Muscle of leg (tissue), 11 donors: ENCODE data around the gene DSC2. TPM values are rescaled to one million over a fixed set of nuclear protein-coding genes. Genes with fewer than 3 reads are reported as not detected.

Experiments used
- DNase-seq: peaks from one replicate; pipeline ENCODE4 v3.0.0; 2013
- H3K27ac ChIP-seq: one replicate; pipeline ENCODE4 v1.5.1; 2013; ENCODE audit warnings: mild to moderate bottlenecking, low read length, control low read depth
- H3K27me3 ChIP-seq: one replicate; pipeline ENCODE4 v1.6.1; 2013; ENCODE audit warnings: low read length; ENCODE audit not compliant: control insufficient read depth, insufficient read depth
- H3K36me3 ChIP-seq: one replicate; pipeline ENCODE4 v1.6.1; 2013; ENCODE audit warnings: low read length; ENCODE audit not compliant: control insufficient read depth, insufficient read depth
- H3K4me1 ChIP-seq: one replicate; pipeline ENCODE4 v1.6.1; 2013; ENCODE audit warnings: low read length; ENCODE audit not compliant: control insufficient read depth, insufficient read depth
- H3K4me3 ChIP-seq: one replicate; pipeline ENCODE4 v1.5.1; 2013; ENCODE audit warnings: low read length, control low read depth
- H3K9me3 ChIP-seq: replicated peaks from 2 replicates; pipeline ENCODE4 v1.6.1; 2013; ENCODE audit warnings: low read depth, low read length; ENCODE audit not compliant: control insufficient read depth
- WGBS: methylation state at CpG from one replicate; pipeline ENCODE4 v1.1.5; 2013; ENCODE audit warnings: missing lambda C conversion rate; ENCODE audit not compliant: insufficient coverage; 5-methylcytosine and 5-hydroxymethylcytosine counted together
- polyA plus RNA-seq, 8 donors: library from polyadenylated mRNA; unstranded; fragments of 120-200 nt; gene quantifications; one replicate each; pipeline versions ENCODE4 v1.2.1 to v1.2.3, GENCODE V29; 2013; ENCODE audit warnings: inconsistent platforms in 1 of 8, low replicate concordance in 1 of 8; ENCODE audit not compliant: insufficient read length in 8 of 8, insufficient read depth in 1 of 8
- total RNA-seq: library from RNA; stranded (reverse); fragments of 120-200 nt; gene quantifications from one replicate; pipeline ENCODE4 v1.2.4, GENCODE V29; 2013

DSC2 gene
- total and polyA plus RNA-seq, 9 donors = 2.1 to 11.8 (median 3.9) TPM

DNA sequence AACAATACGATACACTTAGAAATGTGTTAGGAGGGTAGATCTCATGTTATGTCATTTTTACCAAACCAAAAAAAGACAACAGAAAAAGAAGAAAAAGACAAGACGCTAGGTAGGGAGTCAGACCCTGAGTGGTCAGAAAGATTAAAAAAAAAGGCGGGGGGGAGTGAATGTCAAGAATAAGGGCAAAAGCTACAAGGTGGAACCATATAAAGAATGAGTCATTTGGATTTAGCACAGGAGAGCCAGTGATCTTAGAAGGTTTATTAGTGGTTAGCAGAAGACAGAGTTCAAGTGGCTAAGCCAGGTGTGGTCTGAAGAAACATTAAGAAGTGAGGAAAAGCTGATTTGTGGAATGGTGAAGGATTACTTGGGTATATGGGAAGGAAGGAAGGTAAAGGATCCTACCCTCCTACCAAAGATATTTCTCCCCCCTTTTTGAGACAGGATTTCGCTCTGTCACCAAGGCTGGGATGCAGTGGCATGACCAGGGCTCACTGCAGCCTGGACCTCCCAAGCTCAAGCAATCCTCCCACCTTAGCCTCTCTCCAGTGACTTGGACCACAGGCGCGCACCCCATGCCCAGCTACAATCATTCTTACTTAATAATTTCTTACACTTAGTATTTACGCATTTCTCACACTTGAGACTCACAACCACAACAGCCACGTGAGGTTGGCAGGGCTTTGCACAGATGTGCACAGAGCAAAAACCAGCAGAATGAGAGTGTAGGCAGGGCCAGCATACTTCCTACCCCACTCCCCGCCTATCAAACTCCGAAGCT lies 2.6 kb downstream of the DSC2 start:
- peaks cover 25% of the 10 kb centered on the region for H3K27me3 ChIP-seq
- peaks cover 9% of the 10 kb centered on the region for H3K4me1 ChIP-seq
- H3K36me3 ChIP-seq = no peaks in the 10 kb centered on the region
- WGBS = 85% methylated on average over 6 of the region's 10 CpGs
- no peak overlapping the region for H3K27ac ChIP-seq
- no peaks in the 10 kb centered on the region for H3K9me3 ChIP-seq
- H3K4me3 ChIP-seq = no peak overlapping the region
- DNase-seq = peak; percentile 2

DNA sequence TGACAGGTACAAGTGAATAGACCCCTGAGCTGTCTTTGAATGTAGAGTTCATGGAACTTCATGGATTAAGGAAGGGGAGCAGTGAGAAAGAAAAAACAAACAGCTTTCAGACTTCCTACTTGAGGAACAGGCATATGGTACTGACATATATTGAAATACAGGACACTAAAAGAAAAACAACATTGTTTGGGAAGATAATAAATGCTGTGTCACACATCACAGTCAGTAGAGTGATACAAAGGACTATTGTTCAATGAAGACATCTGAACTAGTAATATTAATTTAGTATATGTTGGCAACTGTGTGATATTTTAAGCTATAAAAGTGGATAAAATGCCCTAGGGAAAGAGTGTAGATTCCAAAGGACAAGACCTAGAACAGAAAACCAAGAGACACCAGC lies 3.3 kb downstream of the DSC2 start:
- no peaks in the 10 kb centered on the region for H3K36me3 ChIP-seq
- H3K4me1 ChIP-seq = peaks cover 9% of the 10 kb centered on the region
- H3K4me3 ChIP-seq = no peak overlapping the region
- no peak for DNase-seq
- H3K9me3 ChIP-seq = no peaks in the 10 kb centered on the region
- no peak overlapping the region for H3K27ac ChIP-seq
- H3K27me3 ChIP-seq = peaks cover 25% of the 10 kb centered on the region

DNA sequence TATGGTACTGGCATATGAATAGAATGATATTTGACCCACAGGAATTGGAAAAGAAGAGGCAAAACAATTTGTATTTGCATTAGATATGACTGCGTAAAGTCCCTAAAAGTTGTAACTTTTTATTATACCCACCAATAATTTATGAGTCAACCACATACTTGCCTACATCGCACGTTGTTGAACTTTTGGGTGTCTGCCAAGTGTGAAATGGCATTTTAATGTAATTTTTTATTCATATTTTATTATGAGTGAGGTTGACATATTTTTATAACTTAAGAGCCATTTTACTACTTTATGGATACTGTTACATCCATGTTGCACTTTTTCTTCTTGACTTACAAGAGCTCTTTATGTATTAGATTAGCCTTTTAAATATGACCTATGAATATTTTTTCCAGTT lies 4.6 kb downstream of the DSC2 start:
- no CpG with 5 or more reads among the region's 3 CpGs for WGBS
- peaks cover 25% of the 10 kb centered on the region for H3K27me3 ChIP-seq

DNA sequence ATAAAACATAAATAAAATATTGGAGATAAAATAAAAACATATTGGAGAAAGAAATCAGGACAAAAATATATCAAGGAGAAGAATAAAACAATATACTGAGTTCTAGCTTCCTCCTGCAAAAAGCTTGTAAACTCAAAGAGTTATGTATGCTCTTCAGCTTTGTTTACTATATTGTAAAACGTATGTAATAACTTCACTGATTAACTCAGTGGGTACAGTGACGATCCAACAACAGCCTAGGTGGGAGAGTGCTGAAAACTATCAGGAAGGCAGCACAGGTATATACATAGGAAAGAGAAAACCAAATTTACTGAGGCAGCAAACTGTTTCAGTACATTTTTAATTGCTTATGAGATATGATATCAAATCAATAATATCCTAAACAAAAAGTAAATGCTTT lies 8.3 kb downstream of the DSC2 start:
- no peaks in the 10 kb centered on the region for H3K9me3 ChIP-seq
- WGBS = no CpG with 5 or more reads among the region's 2 CpGs
- H3K4me1 ChIP-seq = no peaks in the 10 kb centered on the region
- no peaks in the 10 kb centered on the region for H3K36me3 ChIP-seq
- no peak for DNase-seq
- no peak overlapping the region for H3K27ac ChIP-seq
- H3K4me3 ChIP-seq = no peak overlapping the region
- no peaks in the 10 kb centered on the region for H3K27me3 ChIP-seq

More for the DNA sequence above, 4.6 kb downstream of the DSC2 start:
- DNase-seq = no peak
- H3K4me1 ChIP-seq = peaks cover 9% of the 10 kb centered on the region
- no peaks in the 10 kb centered on the region for H3K9me3 ChIP-seq
- no peak overlapping the region for H3K4me3 ChIP-seq
- H3K27ac ChIP-seq = no peak overlapping the region
- no peaks in the 10 kb centered on the region for H3K36me3 ChIP-seq

DNA sequence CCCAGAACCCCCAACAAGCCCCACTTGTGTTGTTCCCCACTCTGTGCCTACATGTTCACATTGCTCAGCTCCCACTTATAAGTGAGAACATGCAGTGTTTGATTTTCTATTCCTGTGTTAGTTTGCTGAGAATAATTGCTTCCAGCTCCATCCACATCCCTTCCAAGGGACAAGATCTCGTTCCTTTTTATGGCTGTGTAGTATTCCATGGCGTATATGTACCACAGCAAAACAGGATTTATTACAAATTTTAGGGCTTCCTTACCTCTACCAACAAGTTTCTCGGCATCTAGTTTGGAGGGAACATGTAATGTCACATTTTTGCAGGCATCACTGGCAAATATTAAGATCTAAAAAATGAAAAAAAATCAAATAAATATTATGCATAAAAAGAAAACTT lies 8.9 kb downstream of the DSC2 start:
- Histone ChIP-seq H3K27ac (no peak overlapping the region), H3K27me3 (no peaks in the 10 kb centered on the region), H3K36me3 (no peaks in the 10 kb centered on the region), H3K4me3 (no peak overlapping the region), H3K4me1 (no peaks in the 10 kb centered on the region), H3K9me3 (no peaks in the 10 kb centered on the region)
- no peak for DNase-seq
- WGBS = no CpG with 5 or more reads among the region's 3 CpGs

DNA sequence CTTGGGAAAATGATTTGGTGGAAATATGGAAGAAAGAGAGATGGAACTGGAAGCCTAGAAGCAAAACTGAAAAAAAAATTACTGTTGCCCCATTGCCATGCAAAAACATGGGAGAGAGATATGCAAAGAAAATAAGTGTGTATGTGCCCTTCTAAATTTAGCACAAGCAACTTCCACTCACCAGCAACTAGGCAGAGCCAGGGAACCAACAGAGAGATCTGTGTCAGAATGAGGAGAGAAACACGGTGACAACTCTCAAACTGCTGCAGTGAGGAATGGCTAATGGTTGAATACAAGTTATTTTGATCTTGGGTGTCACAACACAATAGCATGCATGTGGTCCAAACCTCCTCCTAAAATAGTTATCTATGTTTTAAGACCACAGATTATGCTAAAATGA lies 10.9 kb downstream of the DSC2 start:
- Histone ChIP-seq H3K9me3 (no peaks in the 10 kb centered on the region), H3K36me3 (no peaks in the 10 kb centered on the region), H3K4me3 (no peak overlapping the region), H3K4me1 (no peaks in the 10 kb centered on the region), H3K27me3 (no peaks in the 10 kb centered on the region), H3K27ac (no peak overlapping the region)
- DNase-seq = no peak
- no CpG with 5 or more reads among the region's 1 CpG for WGBS

DNA sequence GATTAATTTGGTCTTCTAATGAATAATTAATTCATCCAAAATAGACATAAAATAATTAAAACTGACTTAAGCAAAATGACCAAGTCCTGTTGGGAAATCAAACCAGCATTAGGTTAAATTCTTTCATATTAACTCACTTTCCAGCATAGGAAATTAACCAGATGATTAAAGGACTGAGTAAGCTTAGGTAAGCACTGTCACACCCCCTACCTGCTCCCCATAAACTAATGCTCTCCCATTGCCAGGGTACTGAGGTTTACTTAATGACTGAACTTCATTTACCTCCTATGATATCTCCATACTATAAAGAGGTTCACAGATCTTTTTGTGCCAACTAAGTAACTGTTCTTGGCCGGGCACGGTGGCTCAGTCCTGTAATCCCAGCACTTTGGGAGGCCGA lies 13.7 kb downstream of the DSC2 start:
- 88% methylated on average over 3 of the region's 3 CpGs for WGBS

DNA sequence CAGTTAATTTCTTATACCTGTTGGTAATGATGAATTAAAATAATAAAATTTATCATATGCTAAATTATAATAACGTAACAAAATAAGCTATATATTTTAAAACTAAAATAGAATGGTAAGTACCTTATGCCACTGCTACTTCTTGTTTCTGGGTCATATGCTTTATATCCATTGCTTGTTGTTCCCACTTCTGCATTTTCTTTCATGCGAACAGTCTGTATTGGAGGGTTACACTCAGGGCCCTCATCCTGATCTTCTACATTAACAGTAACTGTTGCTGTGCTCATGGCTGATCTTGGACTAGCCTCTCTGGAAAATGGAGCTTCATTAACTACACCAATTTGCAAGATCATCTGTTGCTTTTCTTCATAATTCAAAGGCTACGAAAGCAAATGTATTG lies 22.2 kb downstream of the DSC2 start:
- Histone ChIP-seq H3K27ac (no peak overlapping the region), H3K36me3 (no peaks in the 10 kb centered on the region), H3K4me3 (no peak overlapping the region)

More for the DNA sequence above, 13.7 kb downstream of the DSC2 start:
- H3K4me3 ChIP-seq = no peak overlapping the region
- DNase-seq = no peak
- no peaks in the 10 kb centered on the region for H3K4me1 ChIP-seq
- no peaks in the 10 kb centered on the region for H3K36me3 ChIP-seq
- H3K9me3 ChIP-seq = no peaks in the 10 kb centered on the region
- no peak overlapping the region for H3K27ac ChIP-seq
- no peaks in the 10 kb centered on the region for H3K27me3 ChIP-seq

DNA sequence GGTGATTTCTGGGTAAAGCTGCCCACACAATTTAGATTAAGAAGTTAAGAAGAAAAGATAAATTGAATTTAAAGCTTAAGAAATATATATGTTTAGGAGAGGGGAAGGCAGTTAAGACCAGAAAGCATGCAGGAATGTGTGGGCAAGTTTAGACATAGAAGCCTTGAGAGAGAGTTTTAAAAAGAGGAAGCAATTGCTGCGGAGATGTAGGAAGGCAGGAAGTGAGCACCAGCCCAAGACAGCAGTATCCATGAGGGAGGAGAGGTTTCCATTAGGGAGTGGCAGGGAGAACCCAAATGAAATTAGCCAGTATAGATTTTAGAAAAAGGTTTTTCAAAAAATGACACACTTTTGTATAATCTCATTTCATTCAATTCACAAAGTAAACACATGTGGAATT lies 24.3 kb downstream of the DSC2 start:
- Histone ChIP-seq H3K27me3 (no peaks in the 10 kb centered on the region), H3K4me3 (no peak overlapping the region), H3K36me3 (no peaks in the 10 kb centered on the region), H3K9me3 (no peaks in the 10 kb centered on the region), H3K4me1 (no peaks in the 10 kb centered on the region), H3K27ac (no peak overlapping the region)
- DNase-seq = no peak
- WGBS = 75% methylated on average over 1 of the region's 1 CpG

More for the DNA sequence above, 22.2 kb downstream of the DSC2 start:
- peak; percentile 15 for DNase-seq
- WGBS = no CpG with 5 or more reads among the region's 3 CpGs
- Histone ChIP-seq H3K27me3 (no peaks in the 10 kb centered on the region), H3K4me1 (no peaks in the 10 kb centered on the region), H3K9me3 (no peaks in the 10 kb centered on the region)

DNA sequence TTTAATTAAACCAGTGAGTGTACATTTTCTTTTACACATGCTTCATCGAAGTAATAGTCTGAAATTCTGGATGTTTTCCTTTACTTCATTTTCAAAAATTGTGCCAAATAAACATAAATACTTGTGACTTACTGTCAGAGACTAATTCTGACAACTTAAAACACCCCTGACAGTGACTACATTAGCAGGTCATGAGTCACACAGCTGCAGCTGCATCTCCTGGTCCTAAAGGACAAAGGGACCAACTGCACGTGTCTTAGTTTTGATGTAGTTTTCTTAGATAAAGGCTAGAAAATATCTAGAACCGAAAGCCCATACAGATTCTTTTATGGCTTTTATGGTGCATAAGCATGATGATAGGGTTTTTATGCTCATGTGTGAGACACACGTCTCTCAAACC lies 30.0 kb downstream of the DSC2 start:
- H3K36me3 ChIP-seq = no peaks in the 10 kb centered on the region
- H3K4me3 ChIP-seq = no peak overlapping the region
- no CpG with 5 or more reads among the region's 4 CpGs for WGBS
- DNase-seq = no peak
- no peak overlapping the region for H3K27ac ChIP-seq
- H3K9me3 ChIP-seq = no peaks in the 10 kb centered on the region
- H3K27me3 ChIP-seq = no peaks in the 10 kb centered on the region
- no peaks in the 10 kb centered on the region for H3K4me1 ChIP-seq

DNA sequence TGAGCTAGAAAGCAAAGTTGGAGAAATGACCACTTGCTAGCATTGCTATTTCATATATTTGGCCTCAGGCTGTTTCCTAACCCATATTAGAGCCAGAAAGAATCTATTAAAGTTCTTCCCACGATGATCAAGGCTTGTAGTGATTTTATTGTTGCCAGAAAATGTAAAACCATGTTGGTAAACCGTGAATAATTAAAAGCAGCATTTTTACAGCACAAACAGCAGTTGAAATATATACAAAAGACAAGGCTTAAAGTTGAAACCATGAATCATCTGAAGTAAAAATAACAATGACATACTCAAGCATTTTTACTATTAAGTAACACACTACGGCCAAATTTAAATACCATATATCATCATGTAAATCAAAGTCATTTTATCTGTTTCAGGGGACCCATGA lies 32.0 kb downstream of the DSC2 start:
- Histone ChIP-seq H3K4me3 (no peak overlapping the region), H3K27ac (no peak overlapping the region), H3K36me3 (no peaks in the 10 kb centered on the region), H3K27me3 (no peaks in the 10 kb centered on the region), H3K9me3 (no peaks in the 10 kb centered on the region), H3K4me1 (no peaks in the 10 kb centered on the region)
- no CpG with 5 or more reads among the region's 3 CpGs for WGBS
- DNase-seq = no peak
